ENCODE results near the gene C11orf21.

- TF ChIP-seq CTCF (optimal IDR thresholded peaks at IDR 0.05 in 1 of 3, IDR thresholded peaks at IDR 0.05 in 1 of 3, conservative IDR thresholded peaks at IDR 0.05 in 1 of 3; ENCODE audit: extremely low read depth in 1 of 3, insufficient read depth in 2 of 3, low read length in 3 of 3) (no peak), EZH2 (IDR thresholded peaks at IDR 0.05; ENCODE audit: low read length) (no peak)
Observed at GRCh38 chr11:2314525-2315394, 13.0 kb upstream of the C11orf21 start.
